Right cardiac atrium (tissue), 5 donors: ENCODE data around the gene GRM1. TPM values are rescaled to one million over a fixed set of nuclear protein-coding genes. Genes with fewer than 3 reads are reported as not detected.

Experiments
- ATAC-seq, 2 donors: fragments of 200-7000 bp; cut with Tn5 transposase; one replicate each; pipeline versions ENCODE4 v1.8.0 to v1.9.1; 2020; ENCODE audit warnings: moderate library complexity in 2 of 2, mild to moderate bottlenecking in 1 of 2
- DNase-seq, 3 donors: peaks; one replicate each; pipeline ENCODE4 v3.0.0-alpha.2; 2020
- H3K27ac ChIP-seq: one replicate; pipeline ENCODE4 v1.5.1; 2013; ENCODE audit warnings: mild to moderate bottlenecking, low read length, control low read depth, moderate library complexity
- H3K27me3 ChIP-seq: one replicate; pipeline ENCODE4 v1.6.1; 2013; ENCODE audit not compliant: control insufficient read depth, insufficient read depth
- H3K4me1 ChIP-seq: one replicate; pipeline ENCODE4 v1.6.1; 2013; ENCODE audit warnings: low read length; ENCODE audit not compliant: control insufficient read depth, insufficient read depth
- H3K4me3 ChIP-seq: one replicate; pipeline ENCODE4 v1.5.1; 2013; ENCODE audit warnings: low read length, control low read depth
- H3K9me3 ChIP-seq: one replicate; pipeline ENCODE4 v1.6.1; 2013; ENCODE audit warnings: low read length; ENCODE audit not compliant: control insufficient read depth
- WGBS: extraction: QIAGEN DNeasy Blood & Tissue Kit; methylation state at CpG from one replicate; pipeline ENCODE4 v1.1.7; 2013; 5-methylcytosine and 5-hydroxymethylcytosine counted together
- intact Hi-C, 4 donors: fragments of 100-400 bp; cut with DNase I; formaldehyde crosslinking; loops; one replicate each; pipeline versions ENCODE4 v1.11.0 to v1.14.0; 2022 to 2023
- polyA plus RNA-seq: library from polyadenylated mRNA; stranded (reverse); fragments of 200-250 nt; gene quantifications from one replicate; pipeline ENCODE4 v1.2.3, GENCODE V29; 2013
- total RNA-seq, 4 donors: library from RNA; stranded (reverse); fragmentation: NEBNext Ultra II Directional; extraction: Animal tissue kit (Norgen Biotek cat#: 25700); gene quantifications; one replicate each; pipeline ENCODE4 v1.2.1, GENCODE V29; 2021
- donor health status: healthy with polysubstance abuse.
- donor health status: DM: no; HTN: yes; CAD: no.
- donor health status: DM: no; HTN: no; CAD: no.
- donor health status: DM: no; HTN: yes; CAD: no; lungs with severe emphysema.
- donor health status: DM: yes; HTN: yes; CAD: no.

GRM1 gene
- total and polyA plus RNA-seq, 5 donors: 0.02 to 0.89 (median 0.29) TPM

- WGBS: 44% methylated on average over 2 of the region's 2 CpGs
- Histone ChIP-seq H3K4me3 (no peak overlapping the region), H3K4me1 (no peaks in the 10 kb centered on the region), H3K27me3 (no peaks in the 10 kb centered on the region), H3K9me3 (no peaks in the 10 kb centered on the region), H3K27ac (no peak overlapping the region)
- intact Hi-C loops: no loop called here
- DNase-seq: no peak
- no peak for ATAC-seq
Measured at GRCh38 chr6:146047371-146047770, 18.5 kb downstream of the GRM1 start.

GRCh38 chr6:146050168-146050567 is 21.3 kb downstream of the GRM1 start:
- no peaks in the 10 kb centered on the region for H3K9me3 ChIP-seq
- H3K4me3 ChIP-seq: no peak overlapping the region
- ATAC-seq (no peak), DNase-seq (no peak)
- 72% methylated on average over 1 of the region's 1 CpG for WGBS
- H3K27ac ChIP-seq: no peak overlapping the region
- intact Hi-C loops: no loop called here
- H3K27me3 ChIP-seq: no peaks in the 10 kb centered on the region
- no peaks in the 10 kb centered on the region for H3K4me1 ChIP-seq

- Histone ChIP-seq H3K4me3 (no peak overlapping the region), H3K4me1 (no peaks in the 10 kb centered on the region), H3K27ac (no peak overlapping the region), H3K9me3 (no peaks in the 10 kb centered on the region), H3K27me3 (no peaks in the 10 kb centered on the region)
- 65% methylated on average over 6 of the region's 6 CpGs for WGBS
- ATAC-seq: no peak
- intact Hi-C loops: no loop called here
- no peak for DNase-seq
Measured at GRCh38 chr6:146056506-146056905, 27.6 kb downstream of the GRM1 start.

- DNase-seq (no peak), ATAC-seq (no peak)
- H3K27me3 ChIP-seq: no peaks in the 10 kb centered on the region
- no peak overlapping the region for H3K27ac ChIP-seq
- H3K9me3 ChIP-seq: no peaks in the 10 kb centered on the region
- 86% methylated on average over 2 of the region's 2 CpGs for WGBS
- H3K4me3 ChIP-seq: no peak overlapping the region
- intact Hi-C loops: no loop called here
- H3K4me1 ChIP-seq: no peaks in the 10 kb centered on the region
Measured at GRCh38 chr6:146065690-146066089, 36.8 kb downstream of the GRM1 start.

GRCh38 chr6:146066506-146066905 is 37.6 kb downstream of the GRM1 start:
- no peak for ATAC-seq
- no peaks in the 10 kb centered on the region for H3K27me3 ChIP-seq
- H3K9me3 ChIP-seq: no peaks in the 10 kb centered on the region
- H3K4me1 ChIP-seq: no peaks in the 10 kb centered on the region
- intact Hi-C loops: no loop called here
- H3K4me3 ChIP-seq: no peak overlapping the region
- WGBS: 75% methylated on average over 1 of the region's 1 CpG
- no peak overlapping the region for H3K27ac ChIP-seq
- no peak for DNase-seq

- no peaks in the 10 kb centered on the region for H3K4me1 ChIP-seq
- DNase-seq (no peak), ATAC-seq (no peak)
- H3K27ac ChIP-seq: no peak overlapping the region
- H3K9me3 ChIP-seq: no peaks in the 10 kb centered on the region
- intact Hi-C loops: no loop called here
- no peak overlapping the region for H3K4me3 ChIP-seq
- H3K27me3 ChIP-seq: no peaks in the 10 kb centered on the region
- WGBS: 27% methylated on average over 2 of the region's 2 CpGs
Measured at GRCh38 chr6:146071781-146072180, 42.9 kb downstream of the GRM1 start.

- DNase-seq (no peak), ATAC-seq (no peak)
- no peak overlapping the region for H3K27ac ChIP-seq
- H3K4me3 ChIP-seq: no peak overlapping the region
- no peaks in the 10 kb centered on the region for H3K9me3 ChIP-seq
- intact Hi-C loops: no loop called here
- WGBS: 79% methylated on average over 4 of the region's 4 CpGs
- no peaks in the 10 kb centered on the region for H3K27me3 ChIP-seq
- H3K4me1 ChIP-seq: no peaks in the 10 kb centered on the region
Measured at GRCh38 chr6:146077992-146078391, 49.1 kb downstream of the GRM1 start.

GRCh38 chr6:146087386-146087785 is 58.5 kb downstream of the GRM1 start:
- no peak for ATAC-seq
- 83% methylated on average over 7 of the region's 7 CpGs for WGBS
- H3K27me3 ChIP-seq: no peaks in the 10 kb centered on the region
- intact Hi-C loops: no loop called here
- no peaks in the 10 kb centered on the region for H3K4me1 ChIP-seq
- no peaks in the 10 kb centered on the region for H3K9me3 ChIP-seq
- no peak for DNase-seq
- no peak overlapping the region for H3K27ac ChIP-seq
- H3K4me3 ChIP-seq: no peak overlapping the region

- no peaks in the 10 kb centered on the region for H3K27me3 ChIP-seq
- WGBS: 76% methylated on average over 3 of the region's 3 CpGs
- intact Hi-C loops: no loop called here
- no peaks in the 10 kb centered on the region for H3K4me1 ChIP-seq
- H3K9me3 ChIP-seq: no peaks in the 10 kb centered on the region
- no peak for DNase-seq
- ATAC-seq: no peak
- no peak overlapping the region for H3K4me3 ChIP-seq
- no peak overlapping the region for H3K27ac ChIP-seq
Measured at GRCh38 chr6:146090474-146090873, 61.6 kb downstream of the GRM1 start.

GRCh38 chr6:146092961-146093686 is 64.3 kb downstream of the GRM1 start:
- no peak for DNase-seq

GRCh38 chr6:146095481-146095880 is 66.6 kb downstream of the GRM1 start:
- no peak for ATAC-seq
- intact Hi-C loops: no loop called here
- no peak for DNase-seq
- H3K4me1 ChIP-seq: no peaks in the 10 kb centered on the region
- H3K27me3 ChIP-seq: no peaks in the 10 kb centered on the region
- WGBS: 59% methylated on average over 2 of the region's 2 CpGs
- H3K9me3 ChIP-seq: no peaks in the 10 kb centered on the region
- H3K27ac ChIP-seq: no peak overlapping the region
- no peak overlapping the region for H3K4me3 ChIP-seq

More at GRCh38 chr6:146092961-146093686, 64.3 kb downstream of the GRM1 start:
- intact Hi-C loops: no loop called here
- no peak overlapping the region for H3K4me3 ChIP-seq
- no peak for ATAC-seq
- H3K27ac ChIP-seq: no peak overlapping the region
- no peaks in the 10 kb centered on the region for H3K9me3 ChIP-seq
- no peaks in the 10 kb centered on the region for H3K27me3 ChIP-seq
- H3K4me1 ChIP-seq: no peaks in the 10 kb centered on the region
- WGBS: 62% methylated on average over 3 of the region's 3 CpGs

- no peaks in the 10 kb centered on the region for H3K27me3 ChIP-seq
- H3K27ac ChIP-seq: no peak overlapping the region
- H3K4me1 ChIP-seq: no peaks in the 10 kb centered on the region
- intact Hi-C loops: no loop called here
- no peak overlapping the region for H3K4me3 ChIP-seq
- ATAC-seq (no peak), DNase-seq (no peak)
- H3K9me3 ChIP-seq: no peaks in the 10 kb centered on the region
- 93% methylated on average over 2 of the region's 2 CpGs for WGBS
Measured at GRCh38 chr6:146097586-146097985, 68.7 kb downstream of the GRM1 start.
